Glomerular endothelial cell (primary cell): ENCODE results near the gene CRIP1. TPM values are rescaled to one million over a fixed set of nuclear protein-coding genes. Genes with fewer than 3 reads are reported as not detected.

ENCODE experiments used
- DNase-seq: peaks from one replicate; pipeline ENCODE4 v3.0.0-alpha.2; 2011; ENCODE audit warnings: low read depth, low spot score; ENCODE audit errors: extremely low read depth
- total RNA-seq: library from RNA; depleted of rRNA; stranded (reverse); fragments of >200 nt; gene quantifications from 2 replicates; pipeline ENCODE4 v1.2.3, GENCODE V29; 2015

Gene CRIP1
- total RNA-seq, 1 donor from 2014 or later: 2.0 TPM

DNA sequence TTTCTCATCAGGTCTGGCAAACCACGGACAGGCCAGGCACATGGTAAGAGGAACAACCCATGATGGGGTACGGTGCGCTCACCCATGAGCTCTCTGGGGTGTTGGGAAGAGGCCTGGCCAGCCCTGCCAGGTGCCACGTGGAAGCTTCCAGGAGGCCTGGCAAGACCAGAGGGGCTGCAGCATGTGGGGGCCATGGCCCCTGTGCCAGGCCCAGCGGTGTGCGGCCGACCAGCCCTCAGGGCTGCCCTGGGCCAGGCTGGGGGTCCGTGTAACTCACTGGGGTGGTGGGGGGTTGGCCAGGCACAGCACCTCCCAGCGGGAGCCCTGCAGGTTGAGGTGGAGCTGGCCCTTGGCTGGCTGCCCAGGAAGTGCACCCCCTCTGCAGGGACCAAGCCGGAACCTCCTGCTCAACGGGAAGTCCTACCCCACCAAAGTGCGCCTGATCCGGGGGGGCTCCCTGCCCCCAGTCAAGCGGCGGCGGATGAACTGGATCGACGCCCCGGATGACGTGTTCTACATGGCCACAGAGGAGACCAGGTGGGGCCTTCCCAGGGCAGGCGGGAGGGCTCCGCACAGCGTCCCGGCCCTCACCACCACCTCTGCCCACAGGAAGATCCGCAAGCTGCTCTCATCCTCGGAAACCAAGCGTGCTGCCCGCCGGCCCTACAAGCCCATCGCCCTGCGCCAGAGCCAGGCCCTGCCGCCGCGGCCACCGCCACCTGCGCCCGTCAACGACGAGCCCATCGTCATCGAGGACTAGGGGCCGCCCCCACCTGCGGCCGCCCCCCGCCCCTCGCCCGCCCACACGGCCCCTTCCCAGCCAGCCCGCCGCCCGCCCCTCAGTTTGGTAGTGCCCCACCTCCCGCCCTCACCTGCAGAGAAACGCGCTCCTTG, 17.0 kb upstream of the CRIP1 start:
- no peak for DNase-seq

DNA sequence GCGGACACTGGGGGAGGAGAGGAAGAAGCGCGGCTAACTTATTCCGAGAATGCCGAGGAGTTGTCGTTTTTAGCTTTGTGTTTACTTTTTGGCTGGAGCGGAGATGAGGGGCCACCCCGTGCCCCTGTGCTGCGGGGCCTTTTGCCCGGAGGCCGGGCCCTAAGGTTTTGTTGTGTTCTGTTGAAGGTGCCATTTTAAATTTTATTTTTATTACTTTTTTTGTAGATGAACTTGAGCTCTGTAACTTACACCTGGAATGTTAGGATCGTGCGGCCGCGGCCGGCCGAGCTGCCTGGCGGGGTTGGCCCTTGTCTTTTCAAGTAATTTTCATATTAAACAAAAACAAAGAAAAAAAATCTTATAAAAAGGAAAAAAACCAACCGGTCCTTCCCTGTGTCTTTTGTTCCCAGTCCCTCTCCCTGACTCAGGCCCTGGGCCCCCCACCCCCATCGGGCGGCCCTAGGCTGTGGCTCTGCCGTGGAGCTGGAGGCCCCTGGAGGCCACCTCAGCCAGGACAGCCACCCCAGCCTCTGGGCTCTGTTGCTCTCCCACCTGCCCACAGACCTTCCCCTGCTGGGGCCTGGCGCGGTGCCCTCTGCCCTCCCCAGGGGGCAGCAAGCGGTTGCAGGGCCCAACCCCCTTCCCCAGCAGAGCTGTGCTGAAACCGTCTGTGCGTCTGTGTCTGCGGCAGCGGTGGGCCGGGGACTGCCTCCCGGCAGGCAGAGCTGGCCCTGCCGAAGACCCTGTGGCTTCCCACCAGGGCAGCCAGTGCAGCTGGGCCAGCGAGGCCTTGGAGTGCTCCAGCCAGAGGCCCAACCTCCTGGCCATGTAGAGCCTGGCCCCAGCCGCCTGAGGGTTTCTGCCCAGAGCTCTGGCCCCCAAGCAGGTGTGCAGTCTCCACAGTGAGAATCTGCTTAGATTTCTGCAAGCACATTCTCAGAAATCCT, 16.1 kb upstream of the CRIP1 start:
- no peak for DNase-seq

DNA sequence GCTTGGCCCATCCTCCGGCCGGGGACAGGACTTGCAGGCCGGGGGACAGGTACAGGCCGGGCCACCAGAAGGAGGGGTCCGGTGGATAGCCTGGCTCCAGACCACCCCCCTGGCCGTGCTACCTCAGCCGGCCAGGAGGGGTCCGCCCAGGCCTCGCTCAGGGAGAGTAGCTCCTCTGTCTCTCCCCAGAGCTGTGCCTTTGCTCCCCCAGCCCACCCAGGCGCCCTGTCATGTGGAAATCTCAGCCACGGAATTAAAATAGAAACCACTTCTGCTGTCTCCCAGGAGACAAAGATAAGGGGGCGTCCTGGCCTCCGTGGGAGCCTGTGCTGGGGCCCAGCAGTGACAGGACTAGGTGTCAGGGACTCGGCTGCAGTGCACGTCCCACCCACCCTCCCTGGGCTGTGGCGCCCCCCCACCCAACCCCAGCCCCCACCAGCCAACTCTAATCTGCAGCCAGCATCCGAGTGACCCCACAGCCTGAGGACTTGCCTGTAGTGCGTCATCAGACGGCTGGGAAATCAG, 15.3 kb upstream of the CRIP1 start:
- no peak for DNase-seq

DNA sequence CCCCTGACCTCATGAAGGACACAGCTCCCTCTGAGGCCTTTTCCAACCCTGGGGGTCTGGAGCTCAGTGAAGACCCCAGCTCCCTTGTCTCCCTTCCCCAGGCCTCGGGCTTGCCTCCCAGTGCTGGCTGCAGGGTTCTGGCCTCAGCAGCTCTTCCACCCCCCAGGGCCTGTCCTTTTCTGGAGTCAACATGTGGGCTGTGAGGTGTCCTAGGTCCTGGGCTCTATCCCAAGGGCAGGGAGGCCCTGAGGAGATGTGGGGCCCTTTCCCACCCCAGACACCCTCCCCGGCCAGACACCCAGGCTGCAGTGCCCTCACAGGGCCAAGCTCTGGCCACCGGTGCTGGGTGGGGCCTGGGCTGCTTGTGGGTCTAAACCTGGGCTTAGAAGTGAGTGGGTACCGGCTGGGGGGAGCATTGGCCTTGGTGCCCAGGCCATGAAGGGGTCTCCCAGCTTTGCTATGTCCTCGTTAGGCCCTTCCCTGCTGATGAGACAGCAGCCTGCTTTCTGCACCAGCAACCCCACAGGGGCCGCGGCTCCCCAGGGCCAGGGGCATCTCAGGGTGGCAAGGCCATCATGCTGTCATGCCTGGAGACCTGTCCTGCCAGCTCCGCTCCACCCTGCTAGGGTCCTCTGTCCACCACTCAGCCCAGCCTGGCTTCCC, 14.7 kb upstream of the CRIP1 start:
- DNase-seq: no peak

DNA sequence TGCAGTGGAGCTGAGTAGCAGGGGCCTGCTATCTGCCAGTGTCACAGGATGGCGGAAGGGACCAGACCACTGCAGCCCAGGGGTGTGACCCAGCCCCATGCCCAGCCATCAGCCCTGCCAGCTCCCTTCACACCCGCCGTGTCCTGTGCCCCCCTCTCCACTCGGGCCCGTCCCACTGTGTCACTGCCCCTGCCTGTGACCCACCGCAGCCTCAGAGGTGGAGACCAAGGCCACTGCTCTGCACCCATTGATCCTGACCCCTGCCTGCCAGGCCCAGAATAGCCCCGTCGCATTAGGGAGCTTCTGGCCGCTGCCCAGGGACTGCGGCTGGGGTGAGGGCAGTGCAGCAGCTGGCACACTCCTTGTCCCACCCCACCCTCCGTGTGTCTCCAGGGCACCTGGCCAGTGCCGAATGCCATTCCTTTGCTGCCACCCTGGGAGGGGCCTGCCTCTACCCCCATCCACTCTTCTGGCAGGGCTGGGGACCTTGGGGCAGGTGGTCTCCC, 14.1 kb upstream of the CRIP1 start:
- no peak for DNase-seq

DNA sequence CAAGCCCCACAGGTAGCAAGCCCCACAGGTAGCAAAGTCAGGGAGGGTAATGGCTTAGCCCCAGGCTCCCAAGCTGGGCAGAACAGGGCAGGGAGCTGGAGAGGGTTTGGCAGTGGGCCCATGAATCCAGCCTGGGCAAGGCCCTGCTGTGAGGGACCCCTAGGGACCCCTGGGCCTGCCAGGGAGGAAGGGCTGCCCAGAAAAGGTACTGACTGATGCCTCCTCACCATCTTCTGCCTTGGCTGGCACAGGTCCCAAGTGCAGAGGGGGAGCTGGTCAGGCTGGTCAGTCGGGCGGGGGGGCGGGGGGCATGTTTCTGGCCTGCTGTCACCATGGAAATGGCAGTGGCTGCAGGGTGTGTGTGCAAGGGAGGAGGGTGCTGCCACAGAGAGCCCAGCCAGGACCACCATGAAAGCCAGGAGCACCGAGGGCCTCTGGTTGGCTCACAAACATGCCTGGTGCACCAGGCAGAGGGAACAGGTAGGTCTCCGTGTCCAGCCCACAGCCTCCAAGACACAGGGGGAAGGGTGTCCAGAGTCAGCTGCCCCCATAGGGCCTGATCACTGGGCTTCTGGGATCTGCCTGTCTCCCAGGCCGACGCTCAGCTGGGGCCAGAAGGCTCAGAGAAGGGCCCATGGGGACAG, 13.5 kb upstream of the CRIP1 start:
- no peak for DNase-seq

DNA sequence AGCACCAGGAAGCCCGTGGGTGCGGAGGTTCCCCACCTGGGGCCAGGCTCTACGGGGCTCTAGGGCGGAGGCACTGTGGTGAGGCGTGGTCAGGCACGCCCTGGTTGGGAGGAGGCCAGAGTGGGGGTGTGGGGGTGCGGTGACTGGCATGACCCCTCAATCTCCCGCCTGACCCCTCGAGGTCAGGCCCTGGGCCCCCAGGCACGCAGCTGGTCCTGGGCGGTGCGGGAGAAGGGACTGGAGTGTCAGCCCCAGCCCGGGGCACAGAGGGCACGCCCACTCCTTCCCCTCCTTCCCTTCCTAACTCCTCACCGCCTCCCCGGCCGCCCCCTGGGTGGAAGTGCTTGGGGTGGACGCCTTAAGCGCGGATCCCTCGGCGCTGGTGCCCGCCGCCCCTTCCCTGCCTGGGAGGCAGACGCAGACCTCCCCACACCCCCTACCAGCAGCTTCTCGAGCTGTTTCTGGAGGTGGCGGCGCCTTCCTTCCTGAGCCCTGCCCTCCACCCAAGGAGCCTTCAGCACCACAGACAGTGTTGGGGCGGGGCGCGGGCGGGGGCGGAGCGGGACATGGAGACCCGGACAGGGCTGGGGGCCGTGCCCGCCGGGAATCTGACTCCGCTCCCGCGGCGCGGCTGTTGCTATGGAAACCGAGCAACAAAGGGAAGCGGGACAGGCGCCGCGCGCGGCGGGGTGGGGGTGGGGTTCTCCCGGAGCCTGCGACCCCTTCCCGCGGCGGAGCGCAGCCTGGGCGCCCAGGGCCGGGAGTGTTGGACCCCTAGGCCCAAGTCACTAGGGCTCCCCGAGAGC, 12.8 kb upstream of the CRIP1 start:
- DNase-seq: no peak

DNA sequence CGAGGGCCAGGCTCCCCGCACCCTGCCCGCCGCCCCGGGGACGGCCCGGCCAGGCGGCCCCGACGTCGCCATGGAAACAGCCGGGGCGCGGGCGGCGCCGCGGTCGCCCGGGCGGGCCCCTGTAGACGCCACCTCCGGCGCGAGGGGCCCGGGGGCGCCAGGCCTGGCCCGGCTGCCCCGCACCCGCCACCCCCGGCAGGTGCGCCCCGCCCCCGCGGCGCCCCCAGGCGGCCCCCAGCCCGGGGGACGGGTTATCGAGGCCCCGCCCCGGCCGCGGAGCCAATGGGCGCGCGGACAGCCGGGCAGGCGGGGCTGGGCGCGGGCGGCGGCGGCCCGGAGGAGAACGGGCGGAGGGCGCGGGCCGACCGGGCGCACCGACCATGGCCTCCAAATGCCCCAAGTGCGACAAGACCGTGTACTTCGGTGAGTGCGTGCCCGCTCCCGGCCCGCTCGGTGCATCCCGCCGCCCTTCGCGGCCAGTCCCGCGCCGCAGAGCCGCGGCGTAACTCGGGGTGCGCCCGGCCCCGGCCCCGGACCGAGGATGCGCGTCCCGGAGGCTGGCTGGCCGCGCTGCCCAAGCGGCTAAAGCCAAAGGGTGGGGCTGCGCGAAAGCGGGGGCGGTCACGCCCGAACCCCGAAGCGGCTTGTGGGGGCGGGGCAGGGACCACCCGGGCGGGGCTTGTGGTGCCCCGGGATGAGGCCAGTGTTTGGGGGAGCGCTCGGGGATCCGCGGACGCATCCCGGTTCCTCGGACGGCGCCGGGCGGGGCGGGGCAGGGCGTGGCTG, 12.0 kb upstream of the CRIP1 start, which contains the start of gene CRIP2:
CRIP2 (plus strand) TSS at position 339 of the 786 bp plus-strand sequence; CDS start at position 381, 42 bp downstream.
- DNase-seq: no peak

DNA sequence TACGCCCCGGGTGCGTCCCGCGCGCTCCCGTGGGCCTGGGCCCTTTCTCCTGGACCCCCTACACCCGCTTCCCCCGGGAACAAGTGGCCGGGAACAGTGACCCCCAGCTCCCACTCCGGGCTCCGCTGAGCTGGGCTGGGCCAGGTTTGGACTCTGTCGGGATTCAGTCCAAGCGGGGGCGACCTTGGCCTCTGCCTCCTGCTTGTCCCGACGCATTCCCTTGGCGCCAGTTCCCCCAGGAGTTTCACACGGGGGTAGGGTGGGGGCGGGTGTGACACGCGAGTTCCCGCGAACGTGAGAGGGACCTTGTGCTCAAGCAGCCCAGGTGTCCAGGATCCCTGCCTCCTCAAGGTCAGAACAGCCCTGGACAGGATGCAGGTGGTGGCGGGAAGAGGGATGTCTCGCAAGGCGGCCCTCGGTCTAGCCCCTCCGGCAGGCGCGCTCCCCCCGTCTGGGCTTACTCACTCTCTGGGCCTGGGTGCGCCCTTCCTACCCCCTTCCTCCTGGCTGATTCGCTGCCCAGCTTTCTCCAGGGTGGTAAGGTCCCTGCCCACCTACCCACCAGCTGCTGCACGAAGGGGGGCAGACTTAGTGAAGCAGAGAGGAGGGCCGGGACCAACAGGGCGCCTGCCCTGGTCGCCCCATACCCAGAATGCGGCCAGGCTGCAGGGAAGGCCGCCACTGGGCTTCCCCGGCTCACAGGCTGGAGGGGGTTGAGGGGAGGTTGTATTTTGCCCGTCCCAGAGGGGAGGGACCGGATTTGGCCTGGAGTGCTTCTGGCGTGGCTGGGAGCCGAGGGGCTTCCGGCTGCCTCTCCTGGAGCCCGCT, 11.2 kb upstream of the CRIP1 start:
- DNase-seq: no peak

DNA sequence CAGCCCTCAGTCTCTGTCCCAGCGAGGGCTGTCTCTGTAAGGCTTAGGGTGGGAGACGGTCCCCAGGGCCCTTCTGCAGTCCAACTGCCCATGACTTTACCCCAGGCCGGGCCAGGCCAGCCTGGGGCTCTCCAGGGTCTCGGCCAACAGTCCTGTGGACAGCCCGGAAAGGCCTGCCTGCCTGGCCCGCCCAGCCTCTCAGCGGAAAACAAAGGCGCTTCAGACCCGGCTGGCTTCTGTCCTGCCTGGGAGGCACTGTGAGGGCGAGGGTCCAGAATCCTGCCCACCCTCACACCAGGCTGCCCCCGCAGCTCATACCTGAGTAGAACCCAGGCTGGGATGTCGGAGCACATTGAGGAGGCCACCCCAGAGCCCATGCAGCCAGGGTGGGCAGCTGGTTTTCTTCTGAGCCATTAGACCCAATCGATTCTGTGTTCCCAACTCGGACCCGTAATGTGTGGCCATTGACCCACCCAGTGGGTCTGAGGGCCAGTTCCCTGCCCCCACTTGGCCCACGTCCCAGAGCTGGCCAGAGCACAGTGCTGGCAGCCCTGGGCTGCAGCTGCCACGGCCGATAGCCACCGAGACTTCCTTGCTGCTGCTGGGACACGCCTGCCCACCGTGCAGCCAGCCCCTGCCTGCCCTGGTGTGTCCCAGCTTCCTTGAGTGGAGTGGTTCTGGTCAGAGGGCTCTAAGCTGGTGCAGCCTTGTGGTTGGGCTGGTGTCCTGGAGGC, 10.4 kb upstream of the CRIP1 start:
- no peak for DNase-seq

DNA sequence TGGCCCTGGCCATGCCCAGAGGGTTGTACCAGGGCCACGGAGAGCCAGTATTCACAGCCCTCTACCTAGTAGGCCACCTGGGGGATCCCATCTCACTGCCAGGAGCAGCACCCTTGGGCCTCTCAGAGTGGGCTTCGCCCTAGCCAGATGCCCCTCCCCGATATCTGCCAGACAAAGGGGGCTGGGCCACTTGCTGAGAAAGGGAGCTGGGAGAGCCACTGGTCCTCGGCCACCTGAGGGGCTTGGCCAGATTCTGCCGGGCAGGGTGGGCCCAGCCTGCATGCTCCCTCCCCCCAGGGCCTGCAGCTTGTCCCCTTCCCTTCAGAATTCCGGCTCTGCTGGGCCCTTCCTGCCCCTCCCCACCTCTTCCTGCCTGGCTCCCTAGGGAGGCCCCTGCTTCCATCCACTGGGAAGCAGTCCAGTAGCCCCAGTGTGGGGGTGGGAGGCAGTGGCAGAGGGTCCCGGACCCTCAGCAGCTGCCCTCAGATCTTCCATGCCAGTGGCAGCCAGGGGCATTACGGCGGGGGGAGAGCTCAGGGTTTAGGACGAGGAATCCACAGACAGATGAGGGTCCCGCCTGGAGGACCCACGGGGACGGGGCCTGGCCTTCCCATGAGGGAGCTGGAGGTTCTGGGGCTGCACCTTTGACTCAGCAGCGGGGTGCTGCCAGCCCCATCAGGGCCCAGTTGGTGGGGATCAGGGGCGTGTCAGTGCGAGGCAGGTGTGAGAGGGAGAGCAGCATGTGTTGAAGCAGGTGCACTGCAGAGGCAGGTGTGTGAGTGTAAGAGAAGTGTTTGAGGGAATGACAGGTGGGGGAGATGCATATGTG, 9.6 kb upstream of the CRIP1 start:
- no peak for DNase-seq

DNA sequence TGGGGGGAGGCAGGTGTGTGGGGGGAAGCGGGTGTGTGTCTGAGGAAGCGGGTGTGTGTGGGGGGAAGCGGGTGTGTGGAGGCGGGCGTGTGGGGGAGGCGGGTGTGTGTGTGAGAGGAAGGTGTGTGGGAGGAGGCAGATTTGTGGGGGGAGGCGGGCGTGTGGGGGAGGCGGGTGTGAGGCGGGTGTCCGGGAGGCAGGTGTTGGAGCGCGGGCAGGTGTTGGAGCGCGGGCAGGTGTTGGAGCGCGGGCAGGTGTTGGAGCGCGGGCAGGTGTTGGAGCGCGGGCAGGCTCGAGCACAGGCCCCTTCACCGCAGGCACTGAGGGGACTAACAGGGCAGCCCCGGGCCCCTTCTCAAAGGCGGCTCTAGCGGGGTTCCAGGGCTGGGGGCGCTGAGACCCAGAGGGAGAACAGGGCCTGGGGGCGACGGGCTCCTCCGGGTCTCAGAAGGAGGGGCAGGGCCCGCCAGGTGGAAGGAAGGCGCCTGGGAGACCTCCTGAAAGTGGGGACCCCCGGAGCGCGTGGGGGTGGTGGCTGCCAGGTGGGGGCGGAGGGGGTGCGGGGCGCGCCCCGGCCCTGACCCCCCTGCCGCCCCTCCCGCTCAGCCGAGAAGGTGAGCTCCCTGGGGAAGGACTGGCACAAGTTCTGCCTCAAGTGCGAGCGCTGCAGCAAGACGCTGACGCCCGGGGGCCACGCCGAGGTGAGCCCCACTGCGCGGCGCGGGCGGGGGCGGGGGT, 8.9 kb upstream of the CRIP1 start:
- no peak for DNase-seq

DNA sequence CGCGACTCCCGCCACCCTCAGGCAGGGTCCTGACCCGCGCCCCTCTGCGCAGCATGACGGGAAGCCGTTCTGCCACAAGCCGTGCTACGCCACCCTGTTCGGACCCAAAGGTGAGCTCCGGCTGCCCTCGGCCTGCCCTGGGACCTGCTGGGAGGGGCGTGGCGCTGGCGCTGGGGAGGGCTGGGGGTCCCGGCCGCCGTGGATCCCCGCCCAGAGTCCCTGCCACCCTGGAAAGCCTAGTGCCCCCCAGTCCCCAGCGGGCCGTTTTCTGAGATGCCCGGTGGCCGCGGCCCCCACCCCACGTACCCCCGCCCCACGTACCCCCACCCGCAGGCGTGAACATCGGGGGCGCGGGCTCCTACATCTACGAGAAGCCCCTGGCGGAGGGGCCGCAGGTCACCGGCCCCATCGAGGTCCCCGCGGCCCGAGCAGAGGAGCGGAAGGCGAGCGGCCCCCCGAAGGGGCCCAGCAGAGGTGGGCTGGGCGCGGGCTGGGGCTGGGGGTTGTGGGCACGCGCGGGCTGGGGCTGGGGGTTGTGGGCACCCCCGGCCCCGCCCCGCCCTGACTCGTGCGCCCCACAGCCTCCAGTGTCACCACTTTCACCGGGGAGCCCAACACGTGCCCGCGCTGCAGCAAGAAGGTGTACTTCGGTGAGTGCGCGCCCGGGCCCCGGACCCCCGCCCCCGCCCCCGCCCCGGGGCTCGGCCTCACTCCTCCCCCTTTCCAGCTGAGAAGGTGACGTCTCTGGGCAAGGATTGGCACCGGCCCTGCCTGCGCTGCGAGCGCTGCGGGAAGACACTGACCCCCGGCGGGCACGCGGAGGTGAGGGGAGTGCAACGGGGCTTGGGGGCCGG, 8.1 kb upstream of the CRIP1 start:
- DNase-seq: no peak

DNA sequence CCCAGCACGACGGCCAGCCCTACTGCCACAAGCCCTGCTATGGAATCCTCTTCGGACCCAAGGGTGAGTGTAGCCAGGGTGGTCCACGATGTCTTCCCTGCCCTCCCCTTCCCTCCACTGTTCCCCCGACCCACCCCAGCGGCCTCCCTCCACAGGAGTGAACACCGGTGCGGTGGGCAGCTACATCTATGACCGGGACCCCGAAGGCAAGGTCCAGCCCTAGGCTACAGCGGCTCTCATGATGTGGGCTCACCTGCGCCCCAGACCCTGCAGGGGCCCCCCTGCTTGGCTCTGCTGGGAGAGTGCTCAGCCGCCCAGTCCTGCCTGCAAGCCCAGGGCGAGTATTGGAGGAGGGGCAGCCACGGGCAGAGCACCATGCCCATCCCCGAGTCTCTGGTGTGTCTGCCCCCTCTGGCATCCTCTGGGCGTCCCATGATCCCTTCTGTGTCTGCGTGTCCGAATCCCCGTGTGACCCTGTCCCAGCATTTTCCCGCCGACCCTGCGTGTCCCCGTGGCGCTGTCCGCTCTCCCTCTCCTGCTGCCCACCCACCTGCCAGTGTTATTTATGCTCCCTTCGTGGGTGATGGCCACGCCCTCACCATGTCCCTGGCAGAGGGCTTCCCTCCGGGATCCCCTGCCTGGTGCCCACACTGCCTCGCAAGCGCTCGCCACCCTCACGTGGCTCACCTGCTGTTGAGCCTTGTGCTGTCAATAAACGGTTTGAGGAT, 7.1 kb upstream of the CRIP1 start:
- no peak for DNase-seq
